Fibroblast of lung (primary cell): ENCODE data around the gene ZCCHC2.

Source experiments
- CTCF ChIP-seq, 2 donors: IDR thresholded peaks in 1 of 2; conservative IDR thresholded peaks in 1 of 2; 1 replicate in 1 of 2; 2 replicates in 1 of 2; pipeline ENCODE4 v1.5.1; 2011 to 2012; ENCODE audit warnings: low read length in 2 of 2, control low read depth in 1 of 2, inconsistent platforms in 1 of 2, low read depth in 1 of 2, mild to moderate bottlenecking in 1 of 2
- EZH2 ChIP-seq: IDR thresholded peaks from 2 replicates; pipeline ENCODE4 v1.5.1; 2012; ENCODE audit warnings: low read length, control low read depth, mild to moderate bottlenecking; ENCODE audit errors: missing control alignments

- TF ChIP-seq CTCF (conservative IDR thresholded peaks at IDR 0.05 in 1 of 2, IDR thresholded peaks at IDR 0.05 in 1 of 2; ENCODE audit: low read depth in 1 of 2, low read length in 2 of 2) (no peak), EZH2 (no peak)
These were observed 46.3 kb downstream of the ZCCHC2 start for GRCh38 chr18:62569081-62569655.
